GM18858 (cell line): Measurements from ENCODE around the gene CCDC107.
A peak's percentile ranks its signal among the peaks of the same experiment; 100 is the strongest.

ENCODE experiments used
- ATAC-seq: cut with Tn5 transposase; IDR thresholded peaks from one replicate; pipeline ENCODE4 v1.9.1; 2021; ENCODE audit not compliant: unreplicated experiment

Gene CCDC107

GRCh38 chr9:35659340-35659739 is 1.2 kb downstream of the CCDC107 start:
- ATAC-seq = no peak

- ATAC-seq = no peak
Observed at GRCh38 chr9:35660966-35661415, 2.9 kb downstream of the CCDC107 start.

DNA sequence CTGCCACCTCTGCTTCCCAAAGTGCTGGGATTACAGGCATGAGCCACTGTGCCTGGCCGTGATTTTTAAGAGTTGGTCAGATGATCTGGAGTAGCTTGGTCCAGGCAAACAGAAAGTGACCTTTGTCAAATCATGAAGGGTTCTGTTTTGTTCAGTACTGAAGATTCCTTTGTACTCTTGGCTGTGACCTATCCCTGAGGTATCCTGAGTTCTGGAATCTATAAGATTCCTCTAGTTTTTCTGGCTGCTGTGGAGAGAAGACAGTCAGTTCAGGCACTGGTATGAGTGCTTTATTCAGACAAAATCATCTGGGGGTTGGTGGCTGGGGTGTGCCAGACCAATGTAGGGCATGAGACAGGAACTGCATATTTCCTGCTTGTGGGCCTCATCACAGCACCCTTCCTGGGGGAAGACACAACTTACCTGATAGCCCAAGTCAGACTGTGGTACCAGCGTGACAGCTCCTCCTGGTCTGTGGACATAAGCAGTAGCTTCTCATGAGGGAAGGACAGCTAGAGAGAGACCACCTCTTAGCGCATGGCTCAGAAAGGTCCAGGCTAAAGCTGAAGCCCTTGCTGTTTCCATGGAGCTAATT is 3.8 kb downstream of the CCDC107 start:
- ATAC-seq = no peak

DNA sequence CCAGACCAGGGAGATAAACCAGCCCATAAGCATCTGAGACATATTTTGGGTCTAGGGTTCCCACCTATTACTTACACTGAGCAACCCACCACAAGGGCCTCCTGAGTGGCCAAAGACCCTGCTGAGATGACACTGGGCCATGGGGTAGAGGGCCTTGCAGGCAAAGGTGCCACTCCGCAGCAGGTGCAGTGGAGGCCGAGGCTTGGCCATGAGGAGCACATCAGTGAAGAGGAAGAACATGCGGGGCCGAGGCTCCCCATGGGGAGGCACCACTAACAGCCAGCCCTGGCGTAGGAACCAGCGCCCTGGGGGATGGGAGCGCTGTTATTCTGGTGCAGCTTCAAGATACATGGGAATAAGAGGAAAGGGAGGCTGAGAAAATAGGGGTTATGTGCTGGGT is 4.3 kb downstream of the CCDC107 start:
- no peak for ATAC-seq

DNA sequence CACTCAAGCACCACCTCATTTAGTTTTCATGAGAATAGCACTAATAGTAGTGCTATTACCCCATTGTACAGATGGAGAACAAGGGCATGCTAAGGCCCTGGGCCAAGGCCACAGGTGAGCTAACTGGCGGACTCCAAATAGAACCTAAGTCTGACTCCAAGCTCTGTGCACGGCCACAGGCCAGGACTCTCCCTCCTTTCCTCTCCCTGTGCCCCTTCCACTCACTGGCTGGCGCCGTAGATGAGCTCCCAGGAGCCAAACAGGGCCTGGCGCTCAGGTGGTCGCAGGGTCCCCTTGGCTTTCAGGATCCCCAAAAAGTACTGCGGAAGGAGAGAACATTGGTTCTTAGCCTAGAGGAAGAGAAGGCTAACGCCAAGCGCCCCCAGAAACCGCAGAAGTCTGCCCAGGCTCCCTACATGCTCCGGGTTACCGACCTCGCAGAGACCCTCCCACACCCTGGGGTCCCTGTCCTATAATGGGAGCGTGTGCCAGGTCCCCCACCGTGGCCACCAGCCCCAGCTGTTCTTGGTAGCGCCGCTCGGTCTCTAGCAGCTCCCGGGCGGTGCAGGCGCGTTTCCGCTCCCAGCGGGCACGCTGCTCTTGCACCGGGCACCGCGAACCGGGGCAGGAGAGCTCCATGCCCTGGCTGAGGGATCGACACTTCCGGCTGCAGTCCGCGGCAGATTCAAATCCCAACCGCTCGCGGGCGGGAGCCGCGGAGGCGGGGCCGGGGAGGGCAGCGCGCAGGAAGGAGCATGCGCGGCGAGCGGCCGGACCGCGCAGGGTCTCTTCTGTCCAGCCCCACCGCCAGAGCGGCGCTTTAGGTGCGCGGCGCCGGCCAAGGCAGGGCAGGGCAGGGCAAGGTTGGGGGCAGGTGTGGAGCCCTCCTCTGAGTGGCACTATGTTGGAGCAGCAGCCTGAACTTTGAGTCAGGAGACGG is 6.7 kb downstream of the CCDC107 start, which contains the start of gene ARHGEF39:
TSS of gene ARHGEF39 (minus strand) at position 665 of the 940 bp plus-strand sequence. CDS start at position 639, 26 bp downstream.
- peak; percentile 53 for ATAC-seq

- ATAC-seq = no peak
Observed at GRCh38 chr9:35665471-35665818, 7.4 kb downstream of the CCDC107 start.

DNA sequence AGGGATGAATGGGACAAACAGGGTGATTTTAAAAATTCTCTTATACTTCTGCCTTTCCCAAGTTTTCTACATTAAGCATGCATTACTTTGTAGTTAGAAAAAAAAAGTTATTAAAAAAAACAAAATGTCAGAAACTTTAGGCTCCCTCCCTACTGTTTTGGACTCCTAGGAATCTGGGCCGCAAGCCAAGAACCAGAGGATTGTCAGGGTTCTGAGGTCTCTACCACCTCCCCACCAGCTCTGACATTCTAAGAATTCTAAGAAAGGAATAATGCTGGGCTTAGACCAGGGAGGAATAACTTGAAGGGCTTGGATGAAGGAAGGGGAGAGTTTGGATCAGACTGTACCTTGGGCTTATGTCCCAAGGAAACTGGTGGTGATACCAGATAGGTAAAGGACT is 8.0 kb downstream of the CCDC107 start:
- no peak for ATAC-seq

GRCh38 chr9:35666549-35666948 is 8.5 kb downstream of the CCDC107 start:
- ATAC-seq = no peak

DNA sequence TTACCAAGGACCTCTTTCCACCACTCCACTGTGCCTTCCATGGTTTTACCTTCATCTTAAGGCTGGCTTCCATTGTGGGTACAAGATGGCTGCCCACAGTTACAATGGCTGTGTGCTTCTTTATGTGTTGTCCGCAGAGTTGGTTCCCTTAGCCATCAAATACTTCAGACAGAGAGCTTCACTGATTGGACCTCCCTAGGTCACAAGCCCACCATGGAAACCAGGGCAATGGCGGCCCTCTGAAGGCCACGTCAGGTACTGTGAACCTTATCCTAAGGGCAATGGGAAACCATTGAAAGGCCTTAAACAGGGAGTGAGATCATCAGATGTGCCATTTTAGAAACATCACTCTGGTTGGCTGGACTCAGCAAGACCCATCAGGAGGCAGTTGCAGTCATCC is 9.8 kb downstream of the CCDC107 start:
- no peak for ATAC-seq

- no peak for ATAC-seq
Observed at GRCh38 chr9:35669331-35670145, 11.4 kb downstream of the CCDC107 start.

- no peak for ATAC-seq
Observed at GRCh38 chr9:35673132-35674024, 15.3 kb downstream of the CCDC107 start, which contains the start of gene CA9. TSS of gene CA9 (plus strand) at chr9:35673928. CDS start at chr9:35673960, 32 bp downstream.

GRCh38 chr9:35674025-35674361 is 15.9 kb downstream of the CCDC107 start:
- no peak for ATAC-seq

DNA sequence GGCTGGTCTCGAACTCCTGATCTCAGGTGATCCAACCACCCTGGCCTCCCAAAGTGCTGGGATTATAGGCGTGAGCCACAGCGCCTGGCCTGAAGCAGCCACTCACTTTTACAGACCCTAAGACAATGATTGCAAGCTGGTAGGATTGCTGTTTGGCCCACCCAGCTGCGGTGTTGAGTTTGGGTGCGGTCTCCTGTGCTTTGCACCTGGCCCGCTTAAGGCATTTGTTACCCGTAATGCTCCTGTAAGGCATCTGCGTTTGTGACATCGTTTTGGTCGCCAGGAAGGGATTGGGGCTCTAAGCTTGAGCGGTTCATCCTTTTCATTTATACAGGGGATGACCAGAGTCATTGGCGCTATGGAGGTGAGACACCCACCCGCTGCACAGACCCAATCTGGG is 17.1 kb downstream of the CCDC107 start:
- ATAC-seq = no peak

DNA sequence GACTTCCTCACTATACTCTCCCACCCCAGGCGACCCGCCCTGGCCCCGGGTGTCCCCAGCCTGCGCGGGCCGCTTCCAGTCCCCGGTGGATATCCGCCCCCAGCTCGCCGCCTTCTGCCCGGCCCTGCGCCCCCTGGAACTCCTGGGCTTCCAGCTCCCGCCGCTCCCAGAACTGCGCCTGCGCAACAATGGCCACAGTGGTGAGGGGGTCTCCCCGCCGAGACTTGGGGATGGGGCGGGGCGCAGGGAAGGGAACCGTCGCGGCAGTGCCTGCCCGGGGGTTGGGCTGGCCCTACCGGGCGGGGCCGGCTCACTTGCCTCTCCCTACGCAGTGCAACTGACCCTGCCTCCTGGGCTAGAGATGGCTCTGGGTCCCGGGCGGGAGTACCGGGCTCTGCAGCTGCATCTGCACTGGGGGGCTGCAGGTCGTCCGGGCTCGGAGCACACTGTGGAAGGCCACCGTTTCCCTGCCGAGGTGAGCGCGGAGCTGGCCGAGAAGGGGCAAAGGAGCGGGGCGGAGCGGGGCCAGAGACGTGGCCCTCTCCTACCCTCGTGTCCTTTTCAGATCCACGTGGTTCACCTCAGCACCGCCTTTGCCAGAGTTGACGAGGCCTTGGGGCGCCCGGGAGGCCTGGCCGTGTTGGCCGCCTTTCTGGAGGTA is 17.8 kb downstream of the CCDC107 start:
- no peak for ATAC-seq

GRCh38 chr9:35679091-35679490 is 21.0 kb downstream of the CCDC107 start:
- no peak for ATAC-seq

- ATAC-seq = no peak
Observed at GRCh38 chr9:35679766-35680330, 21.8 kb downstream of the CCDC107 start.

GRCh38 chr9:35680331-35681105 is 22.4 kb downstream of the CCDC107 start:
- ATAC-seq = no peak

DNA sequence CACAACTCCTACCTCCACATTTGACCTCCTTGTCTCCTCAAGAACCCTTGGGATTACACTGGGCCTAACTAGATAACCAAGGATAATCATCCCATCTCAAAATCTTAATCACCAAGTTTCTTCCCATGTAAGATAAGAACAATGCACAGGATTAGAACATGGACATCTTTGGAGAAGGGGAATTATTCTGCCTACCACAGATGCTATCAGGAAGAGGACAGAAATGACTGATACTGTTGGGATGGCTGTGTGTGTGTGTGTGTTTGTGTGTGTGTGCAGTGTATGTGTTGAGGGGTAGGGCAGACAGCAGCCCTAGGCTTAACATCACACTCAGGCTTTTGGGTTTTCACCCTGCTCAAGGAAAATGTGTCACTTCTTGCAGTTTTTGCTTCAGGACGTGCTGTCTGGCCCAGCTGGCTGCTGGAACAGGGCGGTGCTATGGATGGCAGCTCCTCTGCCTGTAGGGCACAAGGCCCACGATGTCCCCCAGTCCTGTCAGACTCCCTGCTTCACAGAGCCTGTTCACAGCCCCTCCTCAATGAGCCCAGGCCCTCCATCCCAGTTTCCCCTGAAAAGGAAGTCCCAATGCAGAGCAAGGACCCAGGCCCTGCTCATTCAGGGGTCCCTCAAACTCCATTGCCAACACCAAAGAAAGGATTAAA is 23.4 kb downstream of the CCDC107 start:
- ATAC-seq = no peak
